ENCODE data around the gene SLC25A29.
A peak's percentile ranks its signal among the peaks of the same experiment; 100 is the strongest.
"Not testable (repeated sequence)": the region's sequence is repeated elsewhere in the genome, so short reads cannot be mapped to it uniquely, and the experiment has no call there.

The SLC25A29 gene

GRCh38 chr14:100292776-100293461 is 13.3 kb downstream of the SLC25A29 start:
- DNase-seq: no peak

- no peak for DNase-seq
Measured at GRCh38 chr14:100292301-100292775, 13.9 kb downstream of the SLC25A29 start.

- no peak for DNase-seq
Measured at GRCh38 chr14:100291305-100292075, 14.8 kb downstream of the SLC25A29 start.

- peak; percentile 57 to 75 for DNase-seq
Measured at GRCh38 chr14:100290607-100291304, 15.5 kb downstream of the SLC25A29 start.

GRCh38 chr14:100289916-100290606 is 16.2 kb downstream of the SLC25A29 start:
- DNase-seq: no peak

- DNase-seq: no peak
Measured at GRCh38 chr14:100288382-100289185, 17.7 kb downstream of the SLC25A29 start.

GRCh38 chr14:100287998-100288295 is 18.3 kb downstream of the SLC25A29 start:
- DNase-seq: not testable (repeated sequence)

GRCh38 chr14:100287202-100287997 is 18.8 kb downstream of the SLC25A29 start:
- no peak for DNase-seq

GRCh38 chr14:100286484-100287191 is 19.6 kb downstream of the SLC25A29 start:
- no peak for DNase-seq

- no peak for DNase-seq
Measured at GRCh38 chr14:100285913-100286400, 20.3 kb downstream of the SLC25A29 start.

GRCh38 chr14:100285021-100285912 is 21.0 kb downstream of the SLC25A29 start:
- DNase-seq: peak; percentile 16 to 74

GRCh38 chr14:100283984-100284881 is 22.0 kb downstream of the SLC25A29 start:
- no peak for DNase-seq

- DNase-seq: not testable (repeated sequence)
Measured at GRCh38 chr14:100283436-100283835, 22.8 kb downstream of the SLC25A29 start.

- no peak for DNase-seq
Measured at GRCh38 chr14:100282766-100283419, 23.4 kb downstream of the SLC25A29 start.

- no peak for DNase-seq
Measured at GRCh38 chr14:100282083-100282350, 24.2 kb downstream of the SLC25A29 start.

GRCh38 chr14:100281286-100282082 is 24.8 kb downstream of the SLC25A29 start:
- no peak for DNase-seq

- DNase-seq: no peak
Measured at GRCh38 chr14:100279563-100279962, 26.7 kb downstream of the SLC25A29 start.

Data from NCI-H526 (cell line).